Naive B cell (primary cell): ENCODE results near the gene WDR7. TPM values are rescaled to one million over a fixed set of nuclear protein-coding genes. Genes with fewer than 3 reads are reported as not detected.
A peak's percentile ranks its signal among the peaks of the same experiment; 100 is the strongest.

ENCODE experiments used
- ATAC-seq, 2 donors: fragments of 150-1000 bp; cut with Tn5 transposase; 2 replicates each; pipeline ENCODE4 v1.10.0; 2021; ENCODE audit warnings: low read depth in 2 of 2, mild to moderate bottlenecking in 2 of 2, moderate library complexity in 2 of 2
- DNase-seq: peaks from one replicate; pipeline ENCODE4 v3.0.0; 2022
- H3K27ac Mint-ChIP-seq, 6 donors: one replicate each; pipeline ENCODE4 v1.8.0; 2020 to 2022; ENCODE audit warnings: mild to moderate bottlenecking in 6 of 6, mixed read lengths in 6 of 6, moderate library complexity in 5 of 6, inconsistent platforms in 2 of 6
- H3K27me3 Mint-ChIP-seq, 3 donors: one replicate each; pipeline ENCODE4 v1.8.0; 2021 to 2022; ENCODE audit warnings: mixed read lengths in 3 of 3, mild to moderate bottlenecking in 1 of 3
- H3K36me3 Mint-ChIP-seq, 2 donors: one replicate each; pipeline ENCODE4 v1.8.0; 2020 to 2022; ENCODE audit warnings: mixed read lengths in 2 of 2, inconsistent platforms in 1 of 2, mild to moderate bottlenecking in 1 of 2
- H3K4me1 Mint-ChIP-seq, 3 donors: one replicate each; pipeline ENCODE4 v1.8.0; 2020 to 2022; ENCODE audit warnings: mixed read lengths in 3 of 3, inconsistent platforms in 1 of 3, mild to moderate bottlenecking in 1 of 3, moderate library complexity in 1 of 3
- H3K4me3 Mint-ChIP-seq, 8 donors: one replicate each; pipeline ENCODE4 v1.8.0; 2020 to 2022; ENCODE audit warnings: mild to moderate bottlenecking in 8 of 8, mixed read lengths in 8 of 8, moderate library complexity in 8 of 8, inconsistent platforms in 2 of 8
- H3K9me3 Mint-ChIP-seq, 7 donors: one replicate each; pipeline ENCODE4 v1.8.0; 2020 to 2022; ENCODE audit warnings: mixed read lengths in 7 of 7, mild to moderate bottlenecking in 5 of 7, inconsistent platforms in 2 of 7, moderate library complexity in 1 of 7
- polyA plus RNA-seq, 6 donors: library from polyadenylated mRNA; unstranded; fragments of 300-500 nt; fragmentation: Illumina TruSeq; gene quantifications; one replicate each; pipeline ENCODE4 v1.2.3, GENCODE V29; 2021; ENCODE audit warnings: low read depth in 6 of 6

Gene WDR7
- polyA plus RNA-seq = 10 to 100 TPM; 14.7 to 24.7 (median 21.6) TPM

GRCh38 chr18:56650944-56651770 lies at the start of gene WDR7:
TSS of gene WDR7 (plus strand) at chr18:56651359. CDS start at chr18:56672516, 21,157 bp downstream.
- Mint-ChIP-seq H3K4me1 (peaks cover 37 to 54% (median 48%) of the 10 kb centered on the region in 3 donors), H3K4me3 (peak within 1 kb of the TSS; percentile 90 to 99 (median 94)), H3K36me3 (peaks cover 0 to 5% of the 10 kb centered on the region in 2 donors), H3K9me3 (peaks cover 0 to 4% (median 0%) of the 10 kb centered on the region in 7 donors), H3K27me3 (no peaks in the 10 kb centered on the region), H3K27ac (peak within 1 kb of the TSS; percentile 84 to 96 (median 92))
- ATAC-seq (peak; percentile 93 to 95), DNase-seq (peak; percentile 95)

- ATAC-seq (no peak), DNase-seq (no peak)
- Mint-ChIP-seq H3K36me3 (peaks cover 8 to 16% of the 10 kb centered on the region in 2 donors), H3K4me3 (no peak overlapping the region), H3K27ac (no peak overlapping the region), H3K27me3 (no peaks in the 10 kb centered on the region), H3K9me3 (no peaks in the 10 kb centered on the region), H3K4me1 (no peaks in the 10 kb centered on the region)
These were observed 44.5 kb upstream of the WDR7 start for GRCh38 chr18:56606618-56607017.

GRCh38 chr18:56615738-56616520 lies 35.2 kb upstream of the WDR7 start:
- H3K27ac Mint-ChIP-seq = peak overlapping the region in 1 of 6 donors; percentile 49
- no peaks in the 10 kb centered on the region for H3K27me3 Mint-ChIP-seq
- H3K4me1 Mint-ChIP-seq = peaks cover 0 to 7% (median 0%) of the 10 kb centered on the region in 3 donors
- H3K9me3 Mint-ChIP-seq = no peaks in the 10 kb centered on the region
- H3K36me3 Mint-ChIP-seq = peaks cover 30 to 32% of the 10 kb centered on the region in 2 donors
- no peak overlapping the region for H3K4me3 Mint-ChIP-seq
- no peak for DNase-seq
- no peak for ATAC-seq

GRCh38 chr18:56627991-56628390 lies 23.2 kb upstream of the WDR7 start:
- H3K4me3 Mint-ChIP-seq = no peak overlapping the region
- peaks cover 7 to 10% of the 10 kb centered on the region in 2 donors for H3K36me3 Mint-ChIP-seq
- ATAC-seq (no peak), DNase-seq (no peak)
- no peak overlapping the region for H3K27ac Mint-ChIP-seq
- peaks cover 15 to 43% (median 34%) of the 10 kb centered on the region in 3 donors for H3K4me1 Mint-ChIP-seq
- no peaks in the 10 kb centered on the region for H3K27me3 Mint-ChIP-seq
- no peaks in the 10 kb centered on the region for H3K9me3 Mint-ChIP-seq

- Mint-ChIP-seq H3K27ac (no peak overlapping the region), H3K4me3 (peak overlapping the region in 1 of 8 donors; percentile 29)
- ATAC-seq = no peak
These were observed 18.8 kb upstream of the WDR7 start for GRCh38 chr18:56632070-56633022.

GRCh38 chr18:56635007-56635406 lies 16.2 kb upstream of the WDR7 start:
- DNase-seq = no peak
- Mint-ChIP-seq H3K9me3 (peaks cover 0 to 3% (median 1%) of the 10 kb centered on the region in 7 donors), H3K4me3 (peak overlapping the region in 2 of 8 donors; percentile 5 to 92), H3K27me3 (no peaks in the 10 kb centered on the region), H3K4me1 (peaks cover 36 to 65% (median 60%) of the 10 kb centered on the region in 3 donors), H3K36me3 (peaks cover 10 to 14% of the 10 kb centered on the region in 2 donors), H3K27ac (peak overlapping the region in 1 of 6 donors; percentile 69)
- ATAC-seq = no peak

More at GRCh38 chr18:56632070-56633022, 18.8 kb upstream of the WDR7 start:
- H3K36me3 Mint-ChIP-seq = peaks cover 0 to 10% of the 10 kb centered on the region in 2 donors
- no peak for DNase-seq
- H3K4me1 Mint-ChIP-seq = peaks cover 32 to 70% (median 64%) of the 10 kb centered on the region in 3 donors
- no peaks in the 10 kb centered on the region for H3K27me3 Mint-ChIP-seq
- no peaks in the 10 kb centered on the region for H3K9me3 Mint-ChIP-seq

GRCh38 chr18:56637176-56637575 lies 14.0 kb upstream of the WDR7 start:
- Mint-ChIP-seq H3K36me3 (peaks cover 10 to 14% of the 10 kb centered on the region in 2 donors), H3K4me1 (peaks cover 34 to 54% (median 46%) of the 10 kb centered on the region in 3 donors), H3K27me3 (no peaks in the 10 kb centered on the region), H3K27ac (peak overlapping the region in 5 of 6 donors; percentile 99 to 100 (median 99)), H3K4me3 (peak overlapping the region; percentile 92 to 100 (median 99)), H3K9me3 (peaks cover 0 to 3% (median 1%) of the 10 kb centered on the region in 7 donors)
- DNase-seq = no peak
- no peak for ATAC-seq

GRCh38 chr18:56637711-56638231 lies 13.4 kb upstream of the WDR7 start:
- peak; percentile 4 to 5 for ATAC-seq
- peak overlapping the region; percentile 99 to 100 (median 99) for H3K27ac Mint-ChIP-seq
- H3K4me3 Mint-ChIP-seq = peak overlapping the region; percentile 92 to 100 (median 99)
- no peaks in the 10 kb centered on the region for H3K27me3 Mint-ChIP-seq
- H3K36me3 Mint-ChIP-seq = peaks cover 10 to 14% of the 10 kb centered on the region in 2 donors
- H3K4me1 Mint-ChIP-seq = peaks cover 34 to 50% (median 46%) of the 10 kb centered on the region in 3 donors
- H3K9me3 Mint-ChIP-seq = peaks cover 0 to 3% (median 1%) of the 10 kb centered on the region in 7 donors
- no peak for DNase-seq

- H3K4me3 Mint-ChIP-seq = peak within 1 kb of the TSS; percentile 92 to 100 (median 99)
- peak within 1 kb of the TSS; percentile 99 to 100 (median 99) for H3K27ac Mint-ChIP-seq
- ATAC-seq = peak; percentile 97
- no peaks in the 10 kb centered on the region for H3K27me3 Mint-ChIP-seq
- H3K36me3 Mint-ChIP-seq = peaks cover 10 to 14% of the 10 kb centered on the region in 2 donors
- peak; percentile 96 for DNase-seq
- H3K4me1 Mint-ChIP-seq = peaks cover 34 to 46% (median 46%) of the 10 kb centered on the region in 3 donors
- peaks cover 0 to 3% (median 1%) of the 10 kb centered on the region in 7 donors for H3K9me3 Mint-ChIP-seq
These were observed 12.7 kb upstream of the WDR7 start, which contains the start of gene TXNL1 for GRCh38 chr18:56638232-56639103. TSS of gene TXNL1 (minus strand) at chr18:56638592. CDS start at chr18:56638440, 152 bp downstream.

- DNase-seq = no peak
- peaks cover 0 to 3% (median 1%) of the 10 kb centered on the region in 7 donors for H3K9me3 Mint-ChIP-seq
- ATAC-seq = no peak
These were observed 12.1 kb upstream of the WDR7 start for GRCh38 chr18:56639104-56639381.

GRCh38 chr18:56639571-56639970 lies 11.6 kb upstream of the WDR7 start:
- Mint-ChIP-seq H3K36me3 (peaks cover 8 to 14% of the 10 kb centered on the region in 2 donors), H3K4me3 (peak overlapping the region; percentile 59 to 100 (median 98)), H3K4me1 (peaks cover 32 to 43% (median 40%) of the 10 kb centered on the region in 3 donors), H3K27ac (peak overlapping the region in 5 of 6 donors; percentile 39 to 100 (median 99)), H3K27me3 (no peaks in the 10 kb centered on the region), H3K9me3 (peaks cover 0 to 3% (median 1%) of the 10 kb centered on the region in 7 donors)
- DNase-seq (no peak), ATAC-seq (no peak)

More at GRCh38 chr18:56639104-56639381, 12.1 kb upstream of the WDR7 start:
- peak overlapping the region; percentile 92 to 100 (median 99) for H3K4me3 Mint-ChIP-seq
- H3K27ac Mint-ChIP-seq = peak overlapping the region; percentile 99 to 100 (median 99)
- H3K4me1 Mint-ChIP-seq = peaks cover 34 to 46% (median 44%) of the 10 kb centered on the region in 3 donors
- peaks cover 10 to 14% of the 10 kb centered on the region in 2 donors for H3K36me3 Mint-ChIP-seq
- no peaks in the 10 kb centered on the region for H3K27me3 Mint-ChIP-seq
